Spleen (tissue), 11 donors: ENCODE results near the gene KANK4. TPM values are rescaled to one million over a fixed set of nuclear protein-coding genes. Genes with fewer than 3 reads are reported as not detected.

Experiments used
- DNase-seq: peaks from one replicate; pipeline ENCODE4 v3.0.0-alpha.2; 2020
- H3K27ac ChIP-seq, 8 donors: fragments of 200-600 bp; sonication (generic) in 7 of 8; 1 replicate in 4 of 8; 2 replicates in 4 of 8; pipeline versions ENCODE4 v1.5.0 to v1.8.0; 2016 to 2021; ENCODE audit warnings: inconsistent platforms in 4 of 8, mild to moderate bottlenecking in 4 of 8, moderate library complexity in 1 of 8
- H3K27me3 ChIP-seq, 7 donors: fragments of 200-600 bp; sonication (generic) in 6 of 7; replicated peaks in 1 of 7; 1 replicate in 4 of 7; 2 replicates in 3 of 7; pipeline versions ENCODE4 v1.5.0 to v1.8.0; 2016 to 2021; ENCODE audit warnings: inconsistent platforms in 3 of 7, mild to moderate bottlenecking in 1 of 7
- H3K36me3 ChIP-seq, 6 donors: fragments of 200-600 bp; sonication (generic) in 5 of 6; 1 replicate in 4 of 6; 2 replicates in 2 of 6; pipeline versions ENCODE4 v1.5.0 to v1.8.0; 2016 to 2021; ENCODE audit warnings: inconsistent platforms in 2 of 6
- H3K4me1 ChIP-seq, 6 donors: fragments of 200-600 bp; sonication (generic) in 5 of 6; 1 replicate in 3 of 6; 2 replicates in 3 of 6; pipeline versions ENCODE4 v1.5.0 to v1.8.0; 2016 to 2021; ENCODE audit warnings: inconsistent platforms in 3 of 6
- H3K4me3 ChIP-seq, 8 donors: fragments of 200-600 bp; sonication (generic) in 7 of 8; 1 replicate in 4 of 8; 2 replicates in 4 of 8; pipeline versions ENCODE4 v1.5.0 to v1.8.0; 2016 to 2021; ENCODE audit warnings: inconsistent platforms in 4 of 8, mild to moderate bottlenecking in 4 of 8, moderate library complexity in 2 of 8
- H3K9me3 ChIP-seq, 8 donors: fragments of 200-600 bp; sonication (generic) in 7 of 8; 1 replicate in 4 of 8; 2 replicates in 4 of 8; pipeline versions ENCODE4 v1.5.0 to v1.8.0; 2016 to 2021; ENCODE audit warnings: inconsistent platforms in 4 of 8
- POLR2A ChIP-seq, 3 donors: fragments of 450-650 bp; IDR thresholded peaks; one replicate each; pipeline ENCODE4 v1.5.1; 2017; ENCODE audit warnings: antibody characterized with exemption in 3 of 3, mild to moderate bottlenecking in 1 of 3
- POLR2AphosphoS5 ChIP-seq, 3 donors: sonication (generic); formaldehyde crosslinking; IDR thresholded peaks; one replicate each; pipeline ENCODE4 v1.5.1; 2017; ENCODE audit warnings: antibody characterized with exemption in 3 of 3
- WGBS, 5 donors: extraction: QIAGEN DNeasy Blood & Tissue Kit in 3 of 5; methylation state at CpG; one replicate each; pipeline versions ENCODE4 v1.1.5 to v1.1.7; 2013 to 2018; 5-methylcytosine and 5-hydroxymethylcytosine counted together
- intact Hi-C: fragments of 100-400 bp; cut with DNase I; formaldehyde crosslinking; loops from one replicate; pipeline ENCODE4 v1.15.0; 2023; ENCODE audit warnings: low total_unique reads
- polyA plus RNA-seq, 3 donors: library from polyadenylated mRNA; stranded (reverse); fragments of 200-250 nt; gene quantifications; one replicate each; pipeline ENCODE4 v1.2.1, GENCODE V29; 2013
- total RNA-seq, 7 donors: library from RNA; depleted of rRNA in 3 of 7; stranded (reverse); fragments of >200 nt in 3 of 7; fragmentation: NEBNext Ultra II Directional in 4 of 7; extraction: Animal tissue kit (Norgen Biotek cat#: 25700) in 4 of 7; gene quantifications; one replicate each; pipeline versions ENCODE4 v1.1.0 to v1.2.1, GENCODE V29; 2016 to 2021
- TF ChIP-seq, protein P1 (sequence below), 11 experiments: fragments of 200-600 bp in 7 of 11; fragments of 450-650 bp in 4 of 11; sonication (generic) in 4 of 11; IDR thresholded peaks in 8 of 11; conservative IDR thresholded peaks in 3 of 11; 1 replicate in 7 of 11; 2 replicates in 4 of 11; pipeline versions ENCODE4 v1.4.0 to v1.8.0; 2016 to 2021; ENCODE audit warnings: antibody characterized with exemption in 11 of 11, inconsistent platforms in 4 of 11, mild to moderate bottlenecking in 1 of 11
- donor health status: healthy with polysubstance abuse.
- donor health status: DM: no; HTN: no; CAD: no; lungs with moderate emphysema.
- donor health status: DM: no; HTN: no; CAD: no.
- donor health status: Bipolar disorder and iron deficiency.
- donor health status: healthy.
- donor health status: DM: no; HTN: no; CAD: no.
- donor health status: DM: yes; HTN: yes; CAD: no.

KANK4 gene
- total and polyA plus RNA-seq, 10 donors, result 0.11 to 1.3 (median 0.47) TPM

DNA sequence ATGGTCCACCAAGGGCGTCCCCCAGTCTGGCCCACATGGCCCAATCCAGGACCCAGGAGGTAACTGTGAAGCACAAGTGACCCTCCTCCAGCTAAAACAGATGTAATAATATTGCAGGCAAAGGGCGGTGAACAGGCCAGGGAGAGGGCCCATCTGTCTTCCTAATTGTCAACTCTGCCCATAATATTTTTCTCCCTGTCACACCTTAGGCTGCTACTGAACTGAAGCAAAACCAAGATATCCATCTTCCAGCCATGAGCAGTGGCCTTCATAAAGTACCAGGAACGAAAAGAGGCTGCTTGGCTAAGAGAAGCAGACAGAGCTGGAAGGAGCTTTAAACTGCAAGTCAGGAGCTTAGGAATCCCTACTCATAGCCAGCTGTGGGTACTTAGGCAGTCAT, 3.1 kb downstream of the KANK4 start:
- H3K4me1 ChIP-seq, result peaks cover 0 to 17% (median 6%) of the 10 kb centered on the region in 6 donors
- peaks cover 0 to 46% (median 20%) of the 10 kb centered on the region in 7 donors for H3K27me3 ChIP-seq
- H3K27ac ChIP-seq, result no peak overlapping the region
- H3K36me3 ChIP-seq, result no peaks in the 10 kb centered on the region
- TF ChIP-seq, protein P1, sequence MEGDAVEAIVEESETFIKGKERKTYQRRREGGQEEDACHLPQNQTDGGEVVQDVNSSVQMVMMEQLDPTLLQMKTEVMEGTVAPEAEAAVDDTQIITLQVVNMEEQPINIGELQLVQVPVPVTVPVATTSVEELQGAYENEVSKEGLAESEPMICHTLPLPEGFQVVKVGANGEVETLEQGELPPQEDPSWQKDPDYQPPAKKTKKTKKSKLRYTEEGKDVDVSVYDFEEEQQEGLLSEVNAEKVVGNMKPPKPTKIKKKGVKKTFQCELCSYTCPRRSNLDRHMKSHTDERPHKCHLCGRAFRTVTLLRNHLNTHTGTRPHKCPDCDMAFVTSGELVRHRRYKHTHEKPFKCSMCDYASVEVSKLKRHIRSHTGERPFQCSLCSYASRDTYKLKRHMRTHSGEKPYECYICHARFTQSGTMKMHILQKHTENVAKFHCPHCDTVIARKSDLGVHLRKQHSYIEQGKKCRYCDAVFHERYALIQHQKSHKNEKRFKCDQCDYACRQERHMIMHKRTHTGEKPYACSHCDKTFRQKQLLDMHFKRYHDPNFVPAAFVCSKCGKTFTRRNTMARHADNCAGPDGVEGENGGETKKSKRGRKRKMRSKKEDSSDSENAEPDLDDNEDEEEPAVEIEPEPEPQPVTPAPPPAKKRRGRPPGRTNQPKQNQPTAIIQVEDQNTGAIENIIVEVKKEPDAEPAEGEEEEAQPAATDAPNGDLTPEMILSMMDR (IDR thresholded peaks at IDR 0.05 in 8 of 11, conservative IDR thresholded peaks at IDR 0.05 in 3 of 11), result no peak
- no peak for TF ChIP-seq POLR2A (IDR thresholded peaks at IDR 0.05)
- TF ChIP-seq POLR2AphosphoS5 (IDR thresholded peaks at IDR 0.05), result no peak
- intact Hi-C loops, result no loop called here
- no peak for DNase-seq
- no peaks in the 10 kb centered on the region for H3K9me3 ChIP-seq
- H3K4me3 ChIP-seq, result no peak overlapping the region
- WGBS, 5 donors, result 83 to 91% (median 87%) methylated on average over 3 of the region's 3 CpGs

DNA sequence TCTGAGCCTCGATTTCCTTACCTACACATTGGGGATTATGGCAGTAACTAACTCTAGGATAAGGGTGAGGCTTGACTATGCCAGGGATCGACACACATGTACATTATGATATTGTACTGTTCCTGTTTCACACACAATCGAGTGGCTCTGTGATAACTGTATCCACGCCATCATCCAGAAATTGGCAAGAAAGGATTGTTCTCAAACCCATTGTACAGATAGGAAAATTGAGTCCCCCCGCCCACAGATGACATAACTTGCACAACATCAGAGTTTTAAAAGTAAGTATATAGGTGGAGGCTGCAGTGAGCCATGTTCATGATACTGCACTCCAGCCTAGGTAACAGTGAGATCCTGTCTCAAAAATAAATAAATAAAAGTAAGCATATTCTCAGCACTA, 3.8 kb downstream of the KANK4 start:
- H3K4me3 ChIP-seq, result no peak overlapping the region
- peaks cover 0 to 17% (median 6%) of the 10 kb centered on the region in 6 donors for H3K4me1 ChIP-seq
- TF ChIP-seq POLR2A (IDR thresholded peaks at IDR 0.05) (no peak), POLR2AphosphoS5 (IDR thresholded peaks at IDR 0.05) (no peak)
- TF ChIP-seq, protein P1 (IDR thresholded peaks at IDR 0.05 in 8 of 11, conservative IDR thresholded peaks at IDR 0.05 in 3 of 11), result no peak
- no peak overlapping the region for H3K27ac ChIP-seq
- no peaks in the 10 kb centered on the region for H3K9me3 ChIP-seq
- 80 to 90% (median 87%) methylated on average over 5 of the region's 5 CpGs for WGBS, 5 donors
- H3K27me3 ChIP-seq, result peaks cover 0 to 45% (median 20%) of the 10 kb centered on the region in 7 donors
- no peak for DNase-seq
- intact Hi-C loops, result no loop called here
- H3K36me3 ChIP-seq, result no peaks in the 10 kb centered on the region

DNA sequence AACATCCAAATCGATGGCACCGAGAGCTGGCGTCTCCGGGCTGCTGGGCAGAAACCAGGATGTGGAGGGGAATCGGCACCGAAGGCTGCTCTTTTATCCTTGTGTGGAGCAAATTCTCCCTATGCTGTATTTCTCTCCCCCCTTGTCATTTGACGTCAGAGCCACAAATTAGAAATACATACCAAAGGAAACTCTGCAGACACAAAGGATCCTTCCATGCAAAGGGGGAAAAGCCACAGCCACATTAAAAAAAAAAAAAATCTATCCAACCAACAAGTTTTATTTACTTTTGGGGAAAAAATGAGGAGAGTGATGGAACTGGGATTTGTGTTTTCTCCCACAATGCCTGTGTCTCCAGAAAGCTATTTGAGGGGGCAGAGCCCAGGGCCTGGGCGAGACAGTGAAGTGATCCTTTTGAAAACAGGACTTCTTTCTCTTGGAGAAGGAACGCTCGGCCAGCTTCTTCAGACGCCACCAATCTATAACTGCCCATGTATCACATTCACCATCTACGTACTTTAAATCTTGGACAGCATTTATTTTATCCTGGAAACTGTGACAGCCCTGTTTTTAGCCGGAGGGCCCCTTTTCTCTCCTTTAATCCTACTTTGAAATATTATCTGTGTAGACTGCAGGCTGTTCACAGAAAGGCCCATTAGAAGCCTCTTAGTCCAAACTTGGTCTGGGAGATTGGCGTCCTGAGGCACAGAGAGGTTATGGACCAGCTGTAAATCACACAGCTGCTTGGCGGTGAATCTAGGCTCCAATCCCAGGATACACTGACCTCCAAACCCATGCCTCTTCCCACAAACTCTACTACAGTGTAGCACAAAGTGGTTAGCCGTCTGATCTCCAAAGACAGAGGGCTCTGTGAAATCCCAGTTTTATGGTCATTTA, 4.5 kb downstream of the KANK4 start:
- Histone ChIP-seq H3K4me1 (peaks cover 0 to 17% (median 6%) of the 10 kb centered on the region in 6 donors), H3K27me3 (peaks cover 0 to 45% (median 17%) of the 10 kb centered on the region in 7 donors), H3K27ac (no peak overlapping the region), H3K36me3 (no peaks in the 10 kb centered on the region), H3K4me3 (no peak overlapping the region), H3K9me3 (no peaks in the 10 kb centered on the region)
- whole genome bisulfite sequencing, 5 donors, result 85 to 92% (median 89%) methylated on average over 16 of the region's 16 CpGs
- no peak for TF ChIP-seq POLR2AphosphoS5 (IDR thresholded peaks at IDR 0.05)
- TF ChIP-seq POLR2A (IDR thresholded peaks at IDR 0.05), result no peak
- TF ChIP-seq, protein P1 (IDR thresholded peaks at IDR 0.05 in 8 of 11, conservative IDR thresholded peaks at IDR 0.05 in 3 of 11), result no peak
- intact Hi-C loops, result no loop called here
- no peak for DNase-seq

DNA sequence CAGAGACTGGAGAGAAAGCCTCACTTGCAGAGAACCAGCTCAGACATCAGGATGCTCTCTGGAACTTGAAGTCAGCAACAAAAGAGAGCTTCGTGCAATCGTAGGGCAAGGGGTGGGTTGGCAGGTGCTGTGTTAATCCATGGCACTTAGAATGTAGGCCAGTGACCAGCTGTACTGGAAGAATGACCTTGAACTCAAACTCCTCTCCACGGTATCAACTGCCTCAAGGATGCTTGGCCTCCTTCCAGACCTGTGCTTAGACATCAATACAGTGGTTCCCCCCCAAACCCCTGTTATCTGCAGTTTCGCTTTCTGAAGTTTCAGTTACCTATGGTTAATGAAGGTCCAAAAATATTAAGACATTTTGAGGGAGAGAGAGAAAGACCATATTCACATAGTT, 6.5 kb downstream of the KANK4 start:
- DNase-seq, result no peak
- no peak overlapping the region for H3K4me3 ChIP-seq
- no peaks in the 10 kb centered on the region for H3K36me3 ChIP-seq
- H3K27ac ChIP-seq, result no peak overlapping the region
- intact Hi-C loops, result no loop called here
- no peaks in the 10 kb centered on the region for H3K9me3 ChIP-seq
- H3K27me3 ChIP-seq, result peaks cover 0 to 26% (median 4%) of the 10 kb centered on the region in 7 donors
- WGBS, 5 donors, result 64 to 82% (median 74%) methylated on average over 4 of the region's 4 CpGs
- H3K4me1 ChIP-seq, result no peaks in the 10 kb centered on the region
- TF ChIP-seq POLR2AphosphoS5 (IDR thresholded peaks at IDR 0.05) (no peak), POLR2A (IDR thresholded peaks at IDR 0.05) (no peak)
- TF ChIP-seq, protein P1 (IDR thresholded peaks at IDR 0.05 in 8 of 11, conservative IDR thresholded peaks at IDR 0.05 in 3 of 11), result no peak
